A549 (cell line): ENCODE data around the gene GRIPAP1. TPM values are rescaled to one million over a fixed set of nuclear protein-coding genes. Genes with fewer than 3 reads are reported as not detected.

Experiments
- ATAC-seq, 2 experiments: fragments of 200-7000 bp in 1 of 2; fragments of >200 bp in 1 of 2; cut with Nextera tagmentation in 1 of 2; cut with Tn5 transposase in 1 of 2; 3 replicates each; pipeline versions ENCODE4 v1.8.0 to v1.9.1; 2018 to 2020; ENCODE audit warnings: mild to moderate bottlenecking in 1 of 2, moderate library complexity in 1 of 2
- CTCF ChIA-PET: fragments of 300-600 bp; sonication (Branson Sonifier 250); formaldehyde crosslinking; extraction: SDS; loops from one replicate; lab custom pipeline; 2021; ENCODE audit warnings: antibody characterized with exemption, inconsistent platforms; lab: Yijun Ruan, JAX
- POLR2A ChIA-PET: fragments of 350-600 bp; formaldehyde crosslinking; extraction: SDS; loops from one replicate; lab custom pipeline; 2021; ENCODE audit warnings: antibody characterized with exemption, inconsistent platforms; lab: Yijun Ruan, JAX
- DNase-seq, 2 experiments: peaks; one replicate each; pipeline versions ENCODE4 v3.0.0 to v3.0.0-alpha.2; 2011 to 2016; ENCODE audit warnings: low read depth in 1 of 2, low spot score in 1 of 2
- FAIRE-seq: peaks from 2 replicates; lab custom pipeline; 2011; peaks lifted over from hg19 to GRCh38; lab: Jason Lieb, UNC
- H3K27ac ChIP-seq, 2 experiments: fragments of >200 bp; sonication (Bioruptor Twin); formaldehyde crosslinking; 3 replicates each; pipeline ENCODE4 v1.5.1; 2016 to 2017
- H3K4me1 ChIP-seq: fragments of >200 bp; sonication (Bioruptor Twin); formaldehyde crosslinking; 3 replicates; pipeline ENCODE4 v1.6.1; 2016
- H3K4me2 ChIP-seq: fragments of >200 bp; sonication (Bioruptor Twin); formaldehyde crosslinking; 3 replicates; pipeline ENCODE4 v1.6.1; 2016
- H3K4me3 ChIP-seq: fragments of >200 bp; sonication (Bioruptor Twin); formaldehyde crosslinking; 3 replicates; pipeline ENCODE4 v1.5.1; 2016
- H3K9me3 ChIP-seq: fragments of >200 bp; sonication (Bioruptor Twin); formaldehyde crosslinking; 3 replicates; pipeline ENCODE4 v1.6.1; 2016
- ATOH8 ChIP-seq: fragments of 250-450 bp; sonication (Bioruptor Pico); IDR thresholded peaks from 2 replicates; pipeline ENCODE4 v1.5.0; 2020; ENCODE audit warnings: low read depth, mild to moderate bottlenecking, moderate library complexity
- BHLHE40 ChIP-seq: IDR thresholded peaks from 2 replicates; pipeline ENCODE4 v1.6.1; 2012; ENCODE audit warnings: low read depth, low read length, inconsistent platforms
- CBX2 ChIP-seq: fragments of 200-600 bp; sonication (generic); IDR thresholded peaks from 2 replicates; pipeline ENCODE4 v1.6.1; 2016; ENCODE audit warnings: low read depth, mild to moderate bottlenecking, borderline replicate concordance
- CBX8 ChIP-seq: fragments of 200-600 bp; sonication (generic); IDR thresholded peaks from 2 replicates; pipeline ENCODE4 v1.6.1; 2016
- CHD2 ChIP-seq: fragments of 150-350 bp; IDR thresholded peaks from 2 replicates; pipeline ENCODE4 v1.6.1; 2014; ENCODE audit warnings: low read length; ENCODE audit not compliant: partially characterized antibody
- ELK1 ChIP-seq: fragments of 150-350 bp; IDR thresholded peaks from 2 replicates; pipeline ENCODE4 v1.6.1; 2014; ENCODE audit warnings: low read depth, mild to moderate bottlenecking, low read length
- EP300 ChIP-seq, 2 experiments: fragments of >200 bp; sonication (Bioruptor Twin); formaldehyde crosslinking; IDR thresholded peaks; 2 replicates in 1 of 2; 3 replicates in 1 of 2; pipeline ENCODE4 v1.6.1; 2016 to 2017
- FOSL2 ChIP-seq, 2 experiments: fragments of 450-650 bp in 1 of 2; fragments of >200 bp in 1 of 2; sonication (Bioruptor Twin) in 1 of 2; formaldehyde crosslinking; IDR thresholded peaks; 2 replicates each; pipeline versions ENCODE4 v1.5.0 to v1.6.1; 2016 to 2020; ENCODE audit warnings: mild to moderate bottlenecking in 1 of 2, moderate library complexity in 1 of 2
- HEYL ChIP-seq: fragments of 250-450 bp; sonication (Bioruptor Pico); IDR thresholded peaks from 2 replicates; pipeline ENCODE4 v1.8.0; 2021; ENCODE audit warnings: mild to moderate bottlenecking, moderate library complexity
- HOXB13 ChIP-seq: fragments of 250-450 bp; sonication (Bioruptor Pico); IDR thresholded peaks from 2 replicates; pipeline ENCODE4 v1.5.0; 2020; ENCODE audit warnings: low read depth, mild to moderate bottlenecking, moderate library complexity
- MAFK ChIP-seq: fragments of 450-650 bp; IDR thresholded peaks from 2 replicates; pipeline ENCODE4 v1.6.1; 2014; ENCODE audit not compliant: partially characterized antibody
- MYC ChIP-seq: IDR thresholded peaks from 2 replicates; pipeline ENCODE4 v1.6.1; 2012; ENCODE audit warnings: mild to moderate bottlenecking, inconsistent platforms, low read length, improper control_type of control experiment, borderline replicate concordance
- NPAS2 ChIP-seq: fragments of 250-450 bp; sonication (Bioruptor Pico); IDR thresholded peaks from 2 replicates; pipeline ENCODE4 v1.8.0; 2022; ENCODE audit warnings: mild to moderate bottlenecking, moderate library complexity, borderline replicate concordance
- NR3C1 ChIP-seq: fragments of >200 bp; sonication (Bioruptor Twin); formaldehyde crosslinking; IDR thresholded peaks from 3 replicates; pipeline ENCODE4 v1.6.1; 2017
- POLR2A ChIP-seq: IDR thresholded peaks from 2 replicates; pipeline ENCODE4 v1.6.1; 2012; ENCODE audit warnings: mild to moderate bottlenecking, low read length
- RAD21 ChIP-seq, 2 experiments: fragments of >200 bp in 1 of 2; sonication (Bioruptor Twin) in 1 of 2; formaldehyde crosslinking in 1 of 2; IDR thresholded peaks in 1 of 2; conservative IDR thresholded peaks in 1 of 2; 2 replicates in 1 of 2; 3 replicates in 1 of 2; pipeline ENCODE4 v1.6.1; 2012 to 2018; ENCODE audit warnings: inconsistent platforms in 1 of 2
- TP53 ChIP-seq: fragments of 250-450 bp; sonication (Bioruptor Pico); IDR thresholded peaks from 2 replicates; pipeline ENCODE4 v1.5.0; 2021; ENCODE audit warnings: mild to moderate bottlenecking, moderate library complexity
- ZC3H11A ChIP-seq: fragments of 450-650 bp; IDR thresholded peaks from 2 replicates; pipeline ENCODE4 v1.6.1; 2014; ENCODE audit warnings: antibody characterized with exemption, mild to moderate bottlenecking
- WGBS: methylation state at CpG from one replicate; pipeline ENCODE4 v1.1.6; 2017; ENCODE audit errors: missing lambda C conversion rate; 5-methylcytosine and 5-hydroxymethylcytosine counted together
- polyA plus RNA-seq, 4 experiments: library from polyadenylated mRNA; depleted of rRNA in 3 of 4; stranded (reverse); fragments of >200 nt; fragmentation: RNase III in 1 of 4; extraction: RNeasy Plus Mini Kit Qiagen cat#74134 plus additional on column Dnase treatment in 1 of 4; gene quantifications; 2 replicates in 3 of 4; 3 replicates in 1 of 4; pipeline ENCODE4 v1.2.3, GENCODE V29; 2011 to 2017
- TF ChIP-seq, protein P1 (sequence below): fragments of >200 bp; sonication (Bioruptor Twin); formaldehyde crosslinking; IDR thresholded peaks from 3 replicates; pipeline ENCODE4 v1.6.1; 2016

GRIPAP1 gene
- polyA plus RNA-seq, 2 of the 4 experiments (the other 2 are of a cell fraction) = 33.7 to 34.3 TPM

DNA sequence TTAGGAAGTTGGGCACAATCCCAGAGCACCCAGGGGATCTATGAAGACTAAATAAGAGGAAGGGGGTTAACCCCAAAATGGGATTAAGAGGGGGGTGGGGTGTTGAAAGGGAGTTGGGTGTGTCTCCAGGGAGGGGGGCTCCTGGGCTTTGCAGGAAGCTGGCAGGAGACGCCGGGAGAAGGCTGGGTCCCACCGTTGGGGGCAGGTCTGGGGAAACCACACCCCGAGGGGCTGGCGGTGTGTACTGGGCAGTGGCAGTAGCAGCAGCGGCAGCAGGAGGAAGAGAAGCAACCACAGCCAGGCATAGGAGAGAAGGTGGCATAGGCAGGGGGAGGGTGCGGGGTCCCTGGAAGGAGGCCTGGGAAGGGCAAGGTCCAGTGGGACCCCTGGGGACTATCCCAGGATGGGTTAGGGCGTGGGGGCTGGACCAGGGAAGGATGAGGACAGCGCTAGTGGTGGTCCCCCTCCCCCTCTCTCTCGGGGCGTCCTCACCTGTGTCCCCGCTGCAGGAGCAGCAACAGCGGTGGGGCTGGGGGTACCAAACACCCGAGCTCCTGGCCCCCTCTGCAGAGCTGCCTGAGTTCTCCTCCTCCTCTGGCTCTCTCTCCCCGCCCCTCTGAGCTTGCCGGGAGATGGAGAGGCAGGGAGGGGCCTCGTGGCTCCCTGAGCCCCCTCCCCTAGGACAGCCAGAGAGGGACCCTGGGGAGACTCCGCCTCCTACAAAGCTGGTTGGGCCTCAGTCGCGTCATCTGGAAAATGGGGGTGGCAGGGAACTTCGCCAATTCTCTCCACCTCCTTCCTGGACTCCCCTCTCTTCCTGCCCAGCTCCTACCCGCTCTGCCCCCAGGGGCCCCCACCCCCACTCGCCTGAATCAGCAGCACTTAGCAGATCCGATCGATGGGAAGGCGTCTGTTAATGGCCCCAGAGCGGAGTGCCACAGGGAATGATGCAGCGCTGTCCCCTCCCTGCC, 30.5 kb downstream of the GRIPAP1 start, which contains the start of gene KCND1:
Gene KCND1, minus strand, starts transcription at position 596 of the 971 bp plus-strand sequence. CDS start 1,573 bp downstream, outside the sequence.
- CTCF ChIA-PET = interaction anchor here (0.8 to 4.9 kb wide), 12 partner anchors 9 to 80 kb away, joined by 3 to 32 read pairs (median 5); partner anchors contain the start of genes GRIPAP1, OTUD5 and TFE3
- no peaks in the 10 kb centered on the region for H3K9me3 ChIP-seq
- peak within 1 kb of the TSS; percentile 56 for H3K4me2 ChIP-seq

DNA sequence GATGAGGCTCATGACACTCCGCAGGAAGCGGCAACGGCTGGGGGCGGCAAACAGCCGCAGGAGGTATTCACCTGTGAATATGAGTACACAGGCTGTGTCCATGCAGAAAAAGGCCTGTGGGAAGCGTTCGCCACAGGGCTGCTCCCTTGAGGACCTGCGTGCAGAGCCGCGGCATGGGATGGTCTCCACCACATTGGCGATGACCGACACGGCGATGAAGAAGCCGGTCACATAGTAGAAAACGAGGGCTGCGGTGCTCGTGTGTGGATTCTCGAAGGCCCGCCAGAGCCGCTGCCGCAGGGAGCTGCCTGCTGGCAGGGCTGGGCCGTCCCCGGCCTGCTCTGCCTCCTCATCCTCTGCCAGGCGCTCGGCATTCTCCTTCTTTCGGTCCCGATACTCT, 32.6 kb downstream of the GRIPAP1 start:
- CTCF ChIA-PET = no interaction called here
- DNase-seq (no peak), FAIRE-seq (no peak)
- Histone ChIP-seq H3K4me2 (no peak overlapping the region), H3K27ac (no peak overlapping the region)
- WGBS = 97% methylated on average over 25 of the region's 28 CpGs
- TF ChIP-seq MAFK (no peak), BHLHE40 (no peak), ELK1 (no peak), ZC3H11A (no peak), MYC (no peak), EP300 (IDR thresholded peaks at IDR 0.05) (no peak), HEYL (CRISPR knock-in tag) (no peak), CHD2 (no peak), ATOH8 (CRISPR knock-in tag) (no peak), RAD21 (conservative IDR thresholded peaks at IDR 0.05 in 1 of 2, IDR thresholded peaks at IDR 0.05 in 1 of 2) (no peak), CBX8 (no peak), NR3C1 (no peak), FOSL2 (IDR thresholded peaks at IDR 0.05) (no peak), FOSL2 (CRISPR knock-in tag; IDR thresholded peaks at IDR 0.05) (no peak), POLR2A (no peak)
- TF ChIP-seq, protein P1, sequence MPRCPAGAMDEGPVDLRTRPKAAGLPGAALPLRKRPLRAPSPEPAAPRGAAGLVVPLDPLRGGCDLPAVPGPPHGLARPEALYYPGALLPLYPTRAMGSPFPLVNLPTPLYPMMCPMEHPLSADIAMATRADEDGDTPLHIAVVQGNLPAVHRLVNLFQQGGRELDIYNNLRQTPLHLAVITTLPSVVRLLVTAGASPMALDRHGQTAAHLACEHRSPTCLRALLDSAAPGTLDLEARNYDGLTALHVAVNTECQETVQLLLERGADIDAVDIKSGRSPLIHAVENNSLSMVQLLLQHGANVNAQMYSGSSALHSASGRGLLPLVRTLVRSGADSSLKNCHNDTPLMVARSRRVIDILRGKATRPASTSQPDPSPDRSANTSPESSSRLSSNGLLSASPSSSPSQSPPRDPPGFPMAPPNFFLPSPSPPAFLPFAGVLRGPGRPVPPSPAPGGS = no peak
- TF ChIP-seq, all 56 proteins: peak for 0
- Histone ChIP-seq H3K4me3 (no peak overlapping the region), H3K9me3 (no peaks in the 10 kb centered on the region), H3K4me1 (peaks cover 13% of the 10 kb centered on the region)
- ATAC-seq = no peak
- POLR2A ChIA-PET = interaction anchor here (1.2 kb wide), 1 partner anchor 11 kb away, joined by 5 read pairs; no protein-coding TSS in a partner anchor

More for the DNA sequence above, 30.5 kb downstream of the GRIPAP1 start, which contains the start of gene KCND1:
- Histone ChIP-seq H3K4me3 (peak within 1 kb of the TSS; percentile 0; the same call in 1 of the 3 replicates), H3K4me1 (peaks cover 13% of the 10 kb centered on the region), H3K27ac (peak within 1 kb of the TSS in 1 of 2 experiments; percentile 70; a peak in 3 of 6 replicates)
- no peak for FAIRE-seq
- ATAC-seq = peak; percentile 44 to 60; a peak in 4 of 6 replicates
- POLR2A ChIA-PET = interaction anchor here (1.4 kb wide), 1 partner anchor 14 kb away, joined by 5 read pairs; the partner anchor contains the start of gene OTUD5
- TF ChIP-seq TP53 (CRISPR knock-in tag) (no peak), HOXB13 (CRISPR knock-in tag) (no peak), NPAS2 (CRISPR knock-in tag) (no peak), CBX8 (no peak), CBX2 (no peak)
- TF ChIP-seq, all 56 proteins: peak for 0
- 32% methylated on average over 16 of the region's 28 CpGs for WGBS
- no peak for DNase-seq
